ACC112 (cell line): ENCODE results near the gene PCBP3.

Source experiments
- H2AFZ ChIP-seq: fragments of 200-600 bp; sonication (generic); one replicate; pipeline ENCODE4 v1.6.0; 2017; ENCODE audit warnings: antibody characterized with exemption, low read length; ENCODE audit not compliant: unreplicated experiment
- H3K27ac ChIP-seq: fragments of 200-600 bp; sonication (generic); 2 replicates; pipeline ENCODE4 v1.5.1; 2014; ENCODE audit warnings: low read depth, mild to moderate bottlenecking, antibody characterized with exemption, low read length, moderate library complexity
- H3K27me3 ChIP-seq: fragments of 200-600 bp; sonication (generic); 2 replicates; pipeline ENCODE4 v1.6.1; 2014; ENCODE audit warnings: mild to moderate bottlenecking, antibody characterized with exemption, low read length, moderate library complexity, mixed read lengths; ENCODE audit not compliant: insufficient read depth
- H3K36me3 ChIP-seq: fragments of 200-600 bp; sonication (generic); 2 replicates; pipeline ENCODE4 v1.6.1; 2016; ENCODE audit warnings: mild to moderate bottlenecking, antibody characterized with exemption, low read length, moderate library complexity, mixed read lengths; ENCODE audit not compliant: insufficient read depth
- H3K4me1 ChIP-seq: fragments of 200-600 bp; sonication (generic); one replicate; pipeline ENCODE4 v1.6.1; 2016; ENCODE audit warnings: low read length, mixed read lengths; ENCODE audit not compliant: insufficient read depth, unreplicated experiment, control insufficient read depth
- H3K4me3 ChIP-seq: fragments of 200-600 bp; sonication (generic); 2 replicates; pipeline ENCODE4 v1.5.1; 2014; ENCODE audit warnings: mild to moderate bottlenecking, low read depth, low read length
- H3K79me2 ChIP-seq: fragments of 200-600 bp; sonication (generic); one replicate; pipeline ENCODE4 v1.6.0; 2016; ENCODE audit warnings: low read length; ENCODE audit not compliant: control insufficient read depth, unreplicated experiment, insufficient read depth

The PCBP3 gene

GRCh38 chr21:45942755-45943629, 299.5 kb downstream of the PCBP3 start:
- Histone ChIP-seq H2AFZ (no peak overlapping the region), H3K4me3 (no peak overlapping the region), H3K79me2 (no peaks in the 10 kb centered on the region), H3K36me3 (no peaks in the 10 kb centered on the region), H3K4me1 (no peaks in the 10 kb centered on the region), H3K27ac (no peak overlapping the region), H3K27me3 (no peaks in the 10 kb centered on the region)

- H2AFZ ChIP-seq, result no peak overlapping the region
Measured at GRCh38 chr21:45943630-45944540, 300.4 kb downstream of the PCBP3 start.

GRCh38 chr21:45944601-45945000, 301.1 kb downstream of the PCBP3 start:
- Histone ChIP-seq H3K4me3 (no peak overlapping the region), H3K27ac (no peak overlapping the region), H3K27me3 (no peaks in the 10 kb centered on the region), H3K79me2 (no peaks in the 10 kb centered on the region), H3K36me3 (no peaks in the 10 kb centered on the region), H2AFZ (no peak overlapping the region), H3K4me1 (no peaks in the 10 kb centered on the region)

More at GRCh38 chr21:45943630-45944540, 300.4 kb downstream of the PCBP3 start:
- Histone ChIP-seq H3K4me1 (no peaks in the 10 kb centered on the region), H3K27ac (no peak overlapping the region), H3K79me2 (no peaks in the 10 kb centered on the region), H3K36me3 (no peaks in the 10 kb centered on the region), H3K27me3 (no peaks in the 10 kb centered on the region), H3K4me3 (no peak overlapping the region)

GRCh38 chr21:45945066-45945867, 301.7 kb downstream of the PCBP3 start:
- H3K4me1 ChIP-seq, result peaks cover 5% of the 10 kb centered on the region
- no peak overlapping the region for H3K27ac ChIP-seq
- no peaks in the 10 kb centered on the region for H3K36me3 ChIP-seq
- H3K4me3 ChIP-seq, result no peak overlapping the region
- no peaks in the 10 kb centered on the region for H3K27me3 ChIP-seq
- H2AFZ ChIP-seq, result no peak overlapping the region
- no peaks in the 10 kb centered on the region for H3K79me2 ChIP-seq

- Histone ChIP-seq H3K79me2 (no peaks in the 10 kb centered on the region), H3K4me3 (no peak overlapping the region), H3K27ac (no peak overlapping the region), H3K27me3 (no peaks in the 10 kb centered on the region), H3K4me1 (peaks cover 10% of the 10 kb centered on the region), H2AFZ (no peak overlapping the region), H3K36me3 (no peaks in the 10 kb centered on the region)
Measured at GRCh38 chr21:45945868-45946210, 302.3 kb downstream of the PCBP3 start.

GRCh38 chr21:45947296-45947695, 303.8 kb downstream of the PCBP3 start:
- H3K27me3 ChIP-seq, result no peaks in the 10 kb centered on the region
- H3K79me2 ChIP-seq, result no peaks in the 10 kb centered on the region
- H3K4me1 ChIP-seq, result peaks cover 15% of the 10 kb centered on the region
- no peak overlapping the region for H2AFZ ChIP-seq
- no peaks in the 10 kb centered on the region for H3K36me3 ChIP-seq
- no peak overlapping the region for H3K27ac ChIP-seq
- no peak overlapping the region for H3K4me3 ChIP-seq

GRCh38 chr21:45947716-45948255, 304.3 kb downstream of the PCBP3 start:
- H3K27me3 ChIP-seq, result no peaks in the 10 kb centered on the region
- no peak overlapping the region for H3K27ac ChIP-seq

GRCh38 chr21:45948576-45949141, 305.1 kb downstream of the PCBP3 start:
- no peaks in the 10 kb centered on the region for H3K36me3 ChIP-seq
- no peaks in the 10 kb centered on the region for H3K27me3 ChIP-seq
- no peak overlapping the region for H3K27ac ChIP-seq
- H3K4me1 ChIP-seq, result peaks cover 15% of the 10 kb centered on the region
- H2AFZ ChIP-seq, result no peak overlapping the region
- no peak overlapping the region for H3K4me3 ChIP-seq
- H3K79me2 ChIP-seq, result no peaks in the 10 kb centered on the region

More at GRCh38 chr21:45947716-45948255, 304.3 kb downstream of the PCBP3 start:
- Histone ChIP-seq H3K4me1 (peaks cover 15% of the 10 kb centered on the region), H3K79me2 (no peaks in the 10 kb centered on the region), H3K4me3 (no peak overlapping the region), H3K36me3 (no peaks in the 10 kb centered on the region), H2AFZ (no peak overlapping the region)

- H2AFZ ChIP-seq, result no peak overlapping the region
- no peaks in the 10 kb centered on the region for H3K79me2 ChIP-seq
- H3K4me3 ChIP-seq, result peak overlapping the region; percentile 45; the same call in 1 of the 2 replicates
- no peaks in the 10 kb centered on the region for H3K27me3 ChIP-seq
- no peak overlapping the region for H3K27ac ChIP-seq
- no peaks in the 10 kb centered on the region for H3K36me3 ChIP-seq
- H3K4me1 ChIP-seq, result peaks cover 24% of the 10 kb centered on the region
Measured at GRCh38 chr21:45949928-45950739, 306.6 kb downstream of the PCBP3 start.
